M059J (cell line): ENCODE measurements around the gene UBXN7. TPM values are rescaled to one million over a fixed set of nuclear protein-coding genes. Genes with fewer than 3 reads are reported as not detected.
A peak's percentile ranks its signal among the peaks of the same experiment; 100 is the strongest.
"Not testable (repeated sequence)": the region's sequence is repeated elsewhere in the genome, so short reads cannot be mapped to it uniquely, and the experiment has no call there.

Experiments used
- DNase-seq: peaks from one replicate; pipeline ENCODE4 v3.0.0-alpha.2; 2012; ENCODE audit warnings: low read depth
- total RNA-seq: library from RNA; depleted of rRNA; stranded (reverse); fragments of >200 nt; shearing (Covaris generic); gene quantifications from 2 replicates; pipeline ENCODE4 v1.2.3, GENCODE V29; 2014

The UBXN7 gene
- total RNA-seq, 1 experiment from 2014 or later: 17.4 TPM

DNA sequence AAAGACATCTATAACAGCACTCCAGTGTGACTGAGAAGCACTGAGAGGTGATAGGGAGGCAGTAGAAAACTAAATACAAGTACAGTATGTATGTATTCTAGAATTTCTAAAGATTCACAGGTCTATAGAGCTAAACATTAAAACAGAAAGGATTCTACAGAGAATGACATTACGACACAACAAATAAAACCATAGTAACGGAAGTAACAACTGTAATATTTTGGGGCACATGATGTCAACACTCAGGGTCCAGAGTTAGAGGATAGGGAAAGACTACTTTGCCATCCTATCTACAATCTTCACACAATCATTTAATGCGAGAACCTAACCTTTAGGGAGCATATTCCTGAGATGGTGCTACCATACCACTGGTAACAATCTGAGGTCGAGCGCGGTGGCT lies 13.6 kb downstream of the UBXN7 start:
- DNase-seq: no peak

DNA sequence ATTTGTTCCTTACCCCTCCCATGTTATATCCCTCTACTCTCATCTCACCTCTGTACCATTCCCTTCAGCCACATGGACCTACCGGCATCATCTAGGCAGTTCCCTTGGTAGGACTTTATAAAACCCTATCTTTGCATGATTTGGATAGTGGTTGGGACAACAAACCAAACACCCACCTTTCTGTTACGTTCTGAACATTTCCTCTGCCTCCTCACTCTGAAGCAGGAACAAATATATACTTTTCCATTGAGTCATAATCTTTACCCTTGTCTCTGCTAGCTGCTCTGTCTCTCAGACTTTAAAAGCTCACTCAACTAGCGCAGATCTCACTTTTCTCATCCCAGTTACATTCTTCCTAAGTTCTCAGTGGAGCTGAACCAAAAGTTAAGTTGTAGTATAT lies 17.8 kb downstream of the UBXN7 start:
- DNase-seq: no peak

DNA sequence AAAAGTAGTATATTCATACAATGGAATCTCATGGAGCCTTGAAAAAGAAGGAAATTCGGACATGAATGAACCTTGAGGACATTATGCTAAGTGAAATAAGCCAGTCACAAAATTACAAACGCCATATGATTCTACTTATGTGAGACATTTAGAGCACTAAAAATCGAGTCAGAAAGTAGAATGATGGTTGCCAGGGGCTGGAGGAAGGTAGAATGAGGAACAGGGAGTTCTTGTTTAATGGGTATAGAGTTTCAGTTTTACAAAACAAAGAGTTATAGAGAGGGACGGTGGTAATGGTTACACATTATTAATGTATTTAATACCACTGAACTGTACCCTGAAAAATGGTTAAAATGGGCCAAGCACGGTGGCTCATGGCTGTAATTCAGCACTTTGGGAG lies 19.5 kb downstream of the UBXN7 start:
- no peak for DNase-seq

DNA sequence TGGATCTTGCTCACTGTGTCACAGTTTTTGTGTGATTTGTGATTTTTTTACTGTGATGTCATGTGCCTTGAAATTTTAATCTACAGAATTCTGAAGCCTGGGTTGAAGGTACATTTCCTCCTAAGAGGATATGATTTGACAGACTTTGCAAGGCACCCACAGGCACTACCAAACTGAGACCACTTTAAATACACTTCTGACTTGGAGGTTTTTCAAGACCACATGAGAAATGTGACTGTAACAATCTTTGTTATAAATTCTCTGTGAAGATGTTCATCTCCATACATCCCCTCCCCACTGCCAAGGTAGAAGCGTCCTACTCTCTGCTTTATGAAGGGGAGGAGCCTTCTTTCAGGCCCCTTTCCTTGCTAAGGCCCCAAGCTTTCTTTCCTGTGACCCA lies 22.8 kb downstream of the UBXN7 start:
- DNase-seq: no peak

DNA sequence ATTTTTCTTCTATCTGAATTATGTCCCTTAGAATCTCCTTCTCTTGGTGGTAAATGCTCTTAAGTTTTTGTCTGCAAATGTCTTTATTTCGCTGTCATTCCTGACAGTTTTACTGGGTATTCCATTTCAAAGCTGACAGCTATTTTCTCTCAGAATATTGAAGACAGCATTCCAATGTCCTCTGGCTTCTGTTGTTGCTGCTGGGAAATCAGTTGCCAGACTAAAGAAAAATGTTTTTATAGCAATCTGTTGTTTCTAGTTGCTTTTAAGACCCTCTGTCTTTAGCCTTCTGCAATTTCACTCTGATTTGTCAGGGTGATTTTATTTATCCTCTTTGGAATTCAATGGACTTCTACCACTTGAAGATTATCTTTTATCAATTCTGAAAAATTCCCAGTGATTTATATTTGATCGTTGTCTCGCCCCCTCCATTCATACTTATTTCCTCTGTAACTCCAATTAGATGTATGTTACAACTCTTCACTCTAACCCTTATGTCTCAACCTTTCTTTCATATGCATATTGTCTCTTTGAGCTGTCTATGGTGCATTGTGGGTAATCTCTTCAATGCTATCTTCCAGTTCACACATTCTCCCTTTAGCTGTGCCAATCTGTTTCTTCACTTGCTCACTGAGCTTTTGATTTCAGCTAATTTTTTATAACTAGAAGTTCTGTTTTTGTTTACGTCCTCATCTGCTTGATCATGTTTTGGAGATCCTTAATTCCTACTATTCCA lies 23.5 kb downstream of the UBXN7 start:
- no peak for DNase-seq

DNA sequence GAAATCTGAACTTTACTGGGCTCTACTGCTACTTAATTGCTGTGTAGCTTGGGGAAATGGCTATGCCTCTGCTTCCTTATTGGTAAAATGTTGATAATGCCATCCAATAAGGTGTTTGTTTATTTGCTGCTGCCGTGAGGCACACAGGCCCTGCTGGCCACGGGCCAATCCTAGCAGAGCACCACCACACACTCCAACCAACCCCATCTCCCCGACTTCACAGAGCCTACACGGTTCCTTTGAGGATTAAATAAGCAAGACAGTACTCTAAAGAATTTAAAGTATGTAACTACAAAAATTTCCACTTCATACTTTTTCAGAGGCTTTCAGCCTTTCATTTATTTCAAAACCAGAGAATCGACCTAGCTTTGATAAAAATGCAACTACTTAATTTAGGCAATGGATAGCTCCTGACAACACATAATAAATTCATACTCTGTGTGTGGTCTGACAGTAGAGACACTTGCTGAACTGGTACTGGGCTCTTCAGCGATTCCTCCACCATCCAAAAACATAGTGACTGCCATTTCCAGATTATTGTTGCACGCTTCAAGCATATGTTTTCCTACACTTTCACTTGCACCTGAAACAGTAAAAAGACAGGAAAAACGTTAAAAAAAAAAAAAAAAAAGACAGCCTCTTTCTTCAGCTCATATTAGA lies 25.3 kb downstream of the UBXN7 start:
- peak; percentile 68 for DNase-seq

DNA sequence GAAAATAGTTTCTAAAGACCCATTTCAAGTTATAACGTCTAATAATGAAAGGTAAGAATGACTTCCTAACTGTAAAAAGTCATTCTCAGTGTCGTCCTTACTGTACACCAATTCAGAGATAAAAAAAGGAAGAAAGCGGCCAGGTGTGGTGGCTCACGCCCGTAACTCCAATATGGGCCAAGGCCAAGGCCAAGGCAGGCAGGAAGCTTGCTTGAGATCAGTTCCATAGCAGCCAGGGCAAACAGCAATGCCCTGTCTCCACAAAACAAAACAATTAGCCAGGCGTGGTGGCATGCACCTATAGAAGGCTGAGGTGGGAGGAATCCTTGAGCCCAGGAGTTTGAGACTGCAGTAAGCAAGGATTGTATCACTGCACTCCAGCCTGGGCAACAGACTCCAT lies 31.9 kb downstream of the UBXN7 start:
- no peak for DNase-seq

DNA sequence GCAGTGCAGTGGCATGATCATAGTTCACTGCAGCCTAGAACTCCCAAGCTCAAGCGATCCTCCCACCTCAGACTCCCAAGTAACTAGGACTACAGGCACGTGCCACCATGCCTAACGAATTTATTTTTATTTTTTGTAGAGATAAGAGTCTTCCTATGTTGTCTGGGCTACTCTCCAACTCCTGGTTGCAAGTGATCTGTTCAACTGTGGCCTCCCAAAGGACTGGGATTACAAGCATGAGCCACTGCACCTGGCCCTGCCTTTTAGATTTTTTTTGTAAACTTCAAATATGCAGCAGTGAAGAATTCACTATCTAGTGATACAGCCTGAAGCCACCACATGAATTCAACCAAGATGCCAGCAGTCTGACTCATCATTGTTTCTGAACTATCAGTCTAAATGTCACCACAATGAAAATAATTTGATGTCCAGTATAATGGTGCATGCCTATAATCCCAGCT lies 32.7 kb downstream of the UBXN7 start:
- DNase-seq: peak; percentile 95

DNA sequence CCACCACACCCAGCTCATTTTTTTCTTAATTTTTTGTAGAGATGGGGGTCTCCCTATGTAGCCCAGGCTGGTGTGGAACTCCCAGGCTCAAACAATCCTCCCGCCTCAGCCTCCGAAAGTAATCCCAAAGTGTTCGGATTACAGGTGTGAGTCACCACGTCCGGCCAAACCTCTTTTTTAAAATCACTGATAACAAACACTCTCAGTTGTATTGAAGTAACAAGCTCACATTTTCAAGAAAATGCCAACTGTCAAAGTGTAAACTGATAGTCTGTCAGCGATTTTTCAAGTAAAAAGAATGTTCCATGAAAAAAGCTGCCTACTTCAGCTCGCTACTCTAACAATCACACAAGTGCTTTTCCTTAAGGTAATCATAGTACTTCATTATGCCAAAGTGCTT lies 33.4 kb downstream of the UBXN7 start:
- no peak for DNase-seq

DNA sequence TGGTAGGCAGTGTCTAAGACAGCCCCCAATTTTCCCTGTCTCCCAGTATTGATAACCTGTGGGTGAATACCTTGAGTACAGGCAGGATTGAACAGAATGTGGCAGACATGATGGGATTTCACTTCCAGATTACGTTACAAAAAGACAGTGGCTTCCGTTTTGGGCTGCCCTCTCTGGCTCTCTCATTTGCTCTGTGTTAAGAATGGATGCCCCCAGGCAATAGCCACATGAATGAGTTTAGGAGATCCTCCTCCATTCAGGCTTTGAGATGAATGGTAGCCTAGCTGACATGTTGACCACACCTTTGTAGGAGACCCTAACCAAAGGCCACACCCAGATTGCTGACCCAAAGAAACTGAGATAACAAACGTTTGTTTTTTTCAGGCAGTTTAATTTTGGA lies 34.3 kb downstream of the UBXN7 start:
- peak; percentile 27 for DNase-seq

DNA sequence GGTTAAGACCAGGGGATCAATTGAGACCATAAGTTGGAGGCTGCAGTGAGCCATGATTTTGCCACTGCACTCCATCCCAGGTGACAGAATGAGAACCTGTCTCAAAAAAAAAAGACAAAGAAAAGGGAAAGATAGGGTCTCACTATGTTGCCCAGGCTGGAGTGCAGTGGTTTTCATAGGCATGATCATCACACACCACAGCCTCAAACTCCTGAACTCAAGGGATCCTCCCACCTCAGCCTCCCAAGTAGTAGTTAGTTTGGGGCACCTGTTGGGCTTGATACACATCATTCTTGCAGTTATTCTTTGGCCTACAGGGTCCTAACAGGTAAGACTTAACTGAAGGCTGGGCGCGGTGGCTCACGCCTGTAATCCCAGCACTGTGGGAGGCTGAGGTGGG lies 42.1 kb downstream of the UBXN7 start:
- no peak for DNase-seq

DNA sequence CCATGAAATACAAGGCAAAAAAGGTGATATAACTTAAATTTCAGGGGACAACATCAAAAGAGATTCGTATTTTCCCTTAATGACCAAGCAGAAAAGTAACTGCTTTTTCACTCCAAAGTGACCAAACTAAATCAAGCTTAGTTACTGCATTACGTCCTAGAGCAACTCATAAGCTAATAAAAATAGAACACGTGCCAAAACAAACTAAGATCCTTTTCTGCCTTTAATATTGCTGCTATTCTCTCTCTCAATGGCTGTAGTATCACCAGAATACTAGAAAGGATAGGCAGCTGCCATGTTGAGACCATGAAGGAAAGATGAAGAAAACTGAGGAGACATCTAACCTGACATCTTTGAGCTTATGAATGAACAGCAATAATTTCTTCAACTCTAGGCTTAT lies 43.3 kb downstream of the UBXN7 start:
- DNase-seq: no peak

DNA sequence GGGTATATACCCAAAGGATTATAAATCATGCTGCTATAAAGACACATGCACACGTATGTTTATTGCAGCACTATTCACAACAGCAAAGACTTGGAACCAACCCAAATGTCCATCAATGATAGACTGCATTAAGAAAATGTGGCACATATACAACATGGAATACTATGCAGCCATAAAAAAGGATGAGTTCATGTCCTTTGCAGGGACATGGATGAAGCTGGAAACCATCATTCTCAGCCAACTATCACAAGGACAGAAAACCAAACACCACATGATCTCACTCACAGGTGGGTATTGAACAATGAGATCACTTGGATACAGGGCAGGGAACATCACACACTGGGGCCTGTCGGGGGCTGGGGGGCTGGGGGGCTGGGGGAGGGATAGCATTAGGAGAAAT lies 44.3 kb downstream of the UBXN7 start:
- not testable (repeated sequence) for DNase-seq

DNA sequence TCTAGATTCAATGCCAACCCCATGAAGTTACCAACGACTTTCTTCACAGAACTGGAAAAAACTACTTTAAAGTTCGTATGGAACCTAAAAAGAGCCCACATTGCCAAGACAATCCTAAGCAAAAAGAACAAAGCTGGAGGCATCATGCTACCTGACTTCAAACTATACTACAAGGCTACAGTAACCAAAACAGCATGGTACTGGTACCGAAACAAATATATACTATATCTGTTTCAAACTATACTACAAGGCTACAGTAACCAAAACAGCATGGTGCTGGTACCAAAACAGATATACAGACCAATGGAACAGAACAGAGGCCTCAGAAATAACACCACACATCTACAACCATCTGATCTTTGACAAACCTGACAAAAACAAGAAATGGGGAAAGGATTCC lies 45.4 kb downstream of the UBXN7 start:
- not testable (repeated sequence) for DNase-seq

DNA sequence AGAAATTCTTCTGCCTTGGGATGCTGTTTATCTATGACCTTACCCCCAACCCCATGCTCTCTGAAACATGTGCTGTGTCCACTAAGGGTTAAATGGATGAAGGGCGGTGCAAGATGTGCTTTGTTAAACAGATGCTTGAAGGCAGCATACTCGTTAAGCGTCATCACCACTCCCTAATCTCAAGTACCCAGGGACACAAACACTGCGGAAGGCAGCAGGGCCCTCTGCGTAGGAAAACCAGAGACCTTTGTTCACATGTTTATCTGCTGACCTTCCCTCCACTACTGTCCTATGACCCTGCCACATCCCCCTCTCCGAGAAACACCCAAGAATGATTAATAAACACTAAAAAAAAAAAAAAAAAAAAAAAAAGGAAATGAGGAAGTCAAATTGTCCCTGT lies 46.2 kb downstream of the UBXN7 start:
- not testable (repeated sequence) for DNase-seq

DNA sequence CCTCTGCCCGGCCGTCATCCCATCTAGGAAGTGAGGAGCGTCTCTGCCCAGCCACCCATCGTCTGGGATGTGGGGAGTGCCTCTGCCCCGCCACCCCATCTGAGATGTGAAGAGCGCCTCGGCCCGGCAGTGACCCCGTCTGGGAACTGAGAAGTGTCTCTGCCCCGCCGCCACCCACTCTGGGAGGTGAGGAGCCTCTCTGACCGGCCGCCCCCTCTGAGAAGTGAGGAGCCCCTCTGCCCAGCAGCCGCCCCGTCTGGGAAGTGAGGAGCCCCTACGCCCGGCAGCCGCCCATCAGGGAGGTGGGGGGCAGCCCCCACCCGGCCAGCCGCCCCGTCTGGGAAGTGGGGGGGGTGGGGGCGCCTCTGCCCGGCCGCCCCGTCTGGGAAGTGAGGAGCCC lies 46.8 kb downstream of the UBXN7 start:
- not testable (repeated sequence) for DNase-seq

DNA sequence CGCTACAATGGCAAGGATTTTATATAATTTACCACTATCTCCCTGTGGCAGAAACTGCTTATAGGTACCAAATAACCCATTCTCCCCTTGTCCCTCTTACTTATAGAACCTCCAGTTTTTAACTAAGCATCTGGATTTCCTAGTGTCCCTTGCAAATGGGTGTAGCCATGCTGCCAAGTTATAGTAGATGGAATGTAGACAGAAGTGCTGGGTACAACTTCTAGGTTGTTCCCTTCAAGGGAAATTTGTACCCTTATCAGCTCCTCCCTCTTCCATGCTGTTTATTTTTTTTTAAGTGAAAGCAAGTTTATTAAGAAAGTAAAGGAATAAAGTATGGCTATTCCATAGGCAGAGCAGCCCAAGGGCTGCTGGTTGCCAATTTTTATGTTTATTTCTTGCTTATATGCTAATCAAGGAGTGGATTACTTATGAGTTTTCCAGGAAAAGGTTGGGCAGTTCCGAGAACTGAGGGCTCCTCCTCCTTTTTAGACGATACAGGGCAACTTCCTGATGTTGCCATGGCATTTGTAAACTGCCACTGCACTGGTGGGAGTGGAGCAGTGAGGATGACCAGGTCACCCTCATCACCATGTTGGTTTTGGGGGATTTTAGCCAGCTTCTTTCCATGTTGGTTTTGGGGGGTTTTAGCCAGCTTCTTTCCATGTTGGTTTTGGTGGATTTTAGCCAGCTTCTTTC lies 53.9 kb downstream of the UBXN7 start:
- no peak for DNase-seq

DNA sequence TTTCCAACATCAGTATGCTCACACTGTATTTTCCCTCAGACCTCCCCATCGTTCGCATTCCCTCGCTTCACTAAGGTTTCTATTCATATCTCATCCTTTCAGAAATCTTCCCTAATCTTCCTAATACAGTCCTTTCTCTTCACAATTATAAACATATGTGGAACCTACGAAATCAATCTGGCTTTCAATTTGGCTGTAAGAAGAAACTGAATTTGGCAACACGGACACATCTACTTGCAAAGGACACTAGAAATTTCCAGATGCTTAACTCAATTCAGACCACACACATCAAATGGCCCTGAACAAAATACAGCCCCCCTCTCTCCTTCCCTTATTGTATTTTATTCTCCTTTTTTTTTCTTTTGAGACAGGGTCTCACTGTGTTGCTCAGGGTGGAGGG lies 54.9 kb downstream of the UBXN7 start:
- DNase-seq: no peak

DNA sequence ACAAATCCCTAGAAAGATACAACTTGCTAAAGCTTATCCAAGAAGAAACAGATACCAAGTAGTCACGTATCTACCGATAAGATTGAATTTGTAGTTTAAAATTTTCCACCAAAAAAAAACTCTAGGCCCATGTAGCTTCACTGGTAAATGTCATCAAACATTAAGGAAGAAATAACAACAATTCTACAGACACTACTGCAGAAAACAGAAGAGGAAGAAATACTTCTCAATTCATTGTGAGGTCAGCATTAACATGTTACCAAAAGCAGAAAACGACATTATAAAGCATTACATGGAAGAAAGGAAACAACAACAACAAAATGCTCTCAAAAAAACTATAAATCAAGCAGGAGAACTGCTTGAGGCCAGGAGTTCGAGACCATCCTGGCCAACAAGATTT lies 66.5 kb downstream of the UBXN7 start:
- DNase-seq: no peak

DNA sequence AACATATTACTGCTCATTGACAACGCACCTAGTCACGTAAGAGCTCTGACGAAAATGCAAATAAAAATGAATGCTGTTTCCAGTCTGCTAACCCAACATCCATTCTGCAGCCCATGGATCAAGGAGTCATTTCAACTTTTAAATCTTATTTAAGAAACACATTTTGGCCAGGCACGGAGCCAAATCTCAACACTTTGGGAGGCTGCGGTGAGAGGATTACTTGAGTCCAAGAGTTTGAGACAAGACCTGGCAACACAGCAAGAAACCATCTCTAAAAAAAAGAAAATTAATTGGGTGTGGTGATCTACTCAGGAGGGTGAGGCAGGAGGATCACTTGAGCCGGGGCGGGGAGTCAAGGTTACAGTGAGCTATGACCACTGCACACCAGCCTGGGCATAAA lies 71.6 kb downstream of the UBXN7 start:
- DNase-seq: no peak

DNA sequence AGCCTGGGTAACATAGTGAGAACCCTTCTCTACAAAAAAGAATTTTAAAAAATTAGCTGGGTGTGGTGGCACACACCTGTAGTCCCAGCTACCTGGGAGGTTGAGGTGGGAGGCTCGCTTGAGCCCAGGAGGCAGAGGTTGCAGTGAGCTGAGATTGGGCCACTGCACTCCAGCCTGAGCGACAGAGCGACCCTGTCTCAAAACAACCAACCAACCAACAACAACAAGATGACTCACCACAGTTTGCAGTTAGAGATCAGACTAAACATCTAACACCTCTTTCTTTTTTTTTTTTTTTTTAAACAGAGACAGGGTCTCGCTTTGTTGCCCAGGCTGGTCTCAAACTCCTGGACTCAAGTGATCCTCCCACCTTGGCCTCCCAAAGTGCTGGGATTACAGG lies 73.7 kb downstream of the UBXN7 start:
- not testable (repeated sequence) for DNase-seq

DNA sequence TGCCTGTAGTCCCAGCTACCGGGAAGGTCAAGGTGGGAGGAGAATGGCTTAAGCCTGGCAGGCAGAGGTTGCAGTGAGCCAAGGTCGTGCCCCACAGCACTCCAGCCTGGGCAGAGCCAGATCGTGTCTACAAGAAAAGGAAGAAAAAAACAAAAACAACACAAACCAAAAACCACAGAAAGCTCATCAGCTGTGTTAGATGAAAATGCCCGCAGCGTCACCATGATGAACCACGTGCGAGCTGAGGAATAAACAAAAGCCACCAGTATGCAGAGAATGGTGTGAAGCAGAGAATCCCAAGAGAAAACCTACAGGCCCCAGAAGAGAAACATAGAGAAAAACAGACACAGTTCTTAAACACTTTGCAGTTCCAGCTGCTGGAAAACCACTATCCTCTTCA lies 74.3 kb downstream of the UBXN7 start:
- no peak for DNase-seq

DNA sequence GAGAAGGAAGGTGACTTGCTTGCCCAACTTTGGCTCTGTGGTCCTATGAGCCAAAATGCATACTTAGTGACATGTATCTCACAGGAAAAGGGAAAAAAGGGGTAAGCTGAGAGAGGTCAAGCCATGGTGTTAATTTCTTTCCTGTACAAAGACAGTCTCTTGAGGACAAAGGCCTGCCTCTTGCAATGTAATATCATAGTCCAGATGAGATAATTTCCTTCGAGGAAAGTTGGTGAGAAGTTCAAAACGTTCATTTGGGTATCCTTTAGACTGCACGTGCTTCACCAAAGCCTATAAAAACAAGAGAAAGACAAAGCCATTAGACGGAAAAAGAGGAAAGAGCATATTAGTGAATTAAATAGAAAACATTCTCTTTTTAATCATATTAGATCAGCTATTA lies 75.7 kb downstream of the UBXN7 start:
- no peak for DNase-seq
